NCI-H2196 treated with DMSO at 0.1 percent for 48 hours (cell line): ENCODE data around the gene SLC1A4.
"Not testable (repeated sequence)": the region's sequence is repeated elsewhere in the genome, so short reads cannot be mapped to it uniquely, and the experiment has no call there.

Source experiments
- DNase-seq: peaks from one replicate; lab custom pipeline; 2025; ENCODE audit not compliant: unreplicated experiment; lab: John Stamatoyannopoulos, UW

Gene SLC1A4

DNA sequence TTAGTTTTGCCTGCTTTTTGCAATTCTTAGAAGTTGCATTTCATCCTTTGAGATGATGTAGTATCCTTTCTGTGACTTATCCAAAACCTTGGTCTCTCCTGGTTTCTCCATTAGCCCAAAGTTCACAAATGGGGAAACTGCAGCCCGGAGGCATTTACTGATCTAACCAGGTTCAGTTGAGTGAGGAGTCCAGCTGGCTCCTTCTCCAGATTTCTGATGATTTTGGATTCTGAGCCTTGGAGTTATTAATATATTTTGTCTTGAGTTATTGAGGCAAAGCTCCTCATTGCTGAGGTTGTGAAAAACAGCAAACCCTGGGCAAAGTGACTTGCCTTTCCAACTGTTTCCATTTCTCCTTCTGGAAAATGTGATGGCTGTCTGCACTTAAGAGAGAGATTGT is 1.7 kb downstream of the SLC1A4 start:
- no peak for DNase-seq

DNA sequence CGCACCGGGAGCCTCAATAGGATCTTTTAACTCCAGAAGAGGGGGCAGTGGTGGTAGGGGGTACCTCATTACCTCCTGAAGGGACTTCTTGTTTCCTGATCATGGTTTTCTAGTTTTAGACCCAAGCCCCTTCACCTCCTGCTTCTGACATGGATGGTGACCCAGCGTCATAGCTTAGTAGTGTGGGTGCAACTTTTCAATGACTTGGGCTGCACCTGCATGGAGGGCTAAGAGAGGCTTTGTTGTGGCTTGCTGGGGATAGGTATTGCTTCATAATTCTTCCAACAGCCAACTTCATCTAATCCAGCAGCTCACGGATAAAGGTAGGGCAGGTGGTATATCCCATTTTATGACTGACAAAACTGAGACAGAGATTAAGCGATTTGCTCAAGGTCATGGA is 3.0 kb downstream of the SLC1A4 start:
- DNase-seq: no peak

DNA sequence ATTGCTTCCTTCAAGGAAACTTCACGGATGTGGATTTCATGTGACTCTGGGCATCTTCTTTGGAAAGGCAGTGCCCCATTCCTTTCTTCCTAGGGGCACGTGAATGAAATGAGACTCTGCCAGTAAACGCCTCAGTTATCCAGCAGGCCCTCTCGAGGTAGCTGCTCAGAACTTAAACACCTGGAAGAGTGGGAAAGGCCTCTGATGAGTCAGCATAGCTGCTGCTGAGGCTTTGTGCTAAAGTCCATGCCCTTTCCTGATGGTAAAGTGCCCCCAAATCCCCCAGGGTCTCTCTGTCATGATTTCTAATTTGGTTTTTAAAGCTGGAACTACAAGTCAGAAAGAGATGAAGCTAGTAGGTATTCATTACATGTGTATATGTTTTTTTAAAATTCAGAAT is 3.8 kb downstream of the SLC1A4 start:
- DNase-seq: no peak

DNA sequence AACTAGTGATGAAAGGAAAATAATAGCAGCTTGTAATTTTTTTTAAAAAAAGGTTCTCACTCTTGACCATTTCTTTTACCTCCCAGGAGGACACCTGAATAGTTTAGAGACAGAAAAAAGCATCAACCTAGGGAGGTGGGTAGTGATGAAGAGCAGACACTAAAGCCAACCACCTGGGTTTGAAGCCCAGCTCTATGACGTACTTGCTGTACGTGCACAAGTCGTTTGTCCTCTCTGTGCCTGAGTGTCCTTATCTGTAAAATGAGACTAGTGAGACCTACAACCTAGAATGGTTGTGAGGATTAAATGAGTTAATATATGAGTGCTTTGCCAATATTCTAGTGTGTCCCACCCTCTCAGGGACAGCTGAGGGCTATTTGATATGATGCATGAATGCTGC is 5.8 kb downstream of the SLC1A4 start:
- DNase-seq: no peak

DNA sequence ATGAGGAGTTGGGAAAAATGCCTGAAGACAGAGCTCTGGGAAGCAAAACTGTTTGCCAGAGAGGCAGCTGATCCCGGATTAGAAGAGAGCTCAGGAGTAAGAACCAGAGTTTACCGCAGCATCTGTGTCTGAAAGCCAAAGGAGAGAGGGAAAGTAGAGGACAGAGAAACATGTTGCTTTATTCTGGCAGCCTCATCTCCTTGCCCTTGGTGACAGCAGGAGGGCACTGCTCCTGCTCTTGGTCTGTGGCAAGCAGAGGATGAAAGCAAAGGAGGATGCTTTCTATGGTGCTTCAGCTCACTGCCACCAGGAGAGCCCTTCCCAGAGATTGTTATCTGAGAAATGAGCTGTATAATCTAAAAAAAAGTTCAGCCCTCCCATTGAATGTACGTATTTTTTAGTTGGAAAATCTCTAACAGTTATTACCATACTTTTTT is 7.7 kb downstream of the SLC1A4 start:
- DNase-seq: no peak

DNA sequence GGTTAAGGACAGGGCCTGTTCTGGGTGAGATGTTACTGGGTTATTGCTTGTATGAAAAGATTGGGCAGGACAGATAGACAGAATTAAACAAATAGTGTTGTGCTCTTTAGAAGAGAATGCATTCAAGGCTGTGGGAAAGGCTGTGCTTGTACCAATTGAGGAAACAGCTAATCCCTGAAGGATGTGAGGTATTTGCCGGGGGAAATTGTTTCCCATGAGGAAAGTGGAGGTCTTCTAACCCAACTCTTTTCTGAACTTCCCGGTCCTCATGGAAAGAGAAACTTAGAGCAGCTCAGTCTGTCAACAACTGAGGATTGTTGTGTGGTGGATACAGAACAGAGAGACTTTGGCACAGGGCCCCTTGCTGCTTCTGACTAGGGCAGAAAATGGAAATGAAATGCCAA is 9.5 kb downstream of the SLC1A4 start:
- DNase-seq: no peak

DNA sequence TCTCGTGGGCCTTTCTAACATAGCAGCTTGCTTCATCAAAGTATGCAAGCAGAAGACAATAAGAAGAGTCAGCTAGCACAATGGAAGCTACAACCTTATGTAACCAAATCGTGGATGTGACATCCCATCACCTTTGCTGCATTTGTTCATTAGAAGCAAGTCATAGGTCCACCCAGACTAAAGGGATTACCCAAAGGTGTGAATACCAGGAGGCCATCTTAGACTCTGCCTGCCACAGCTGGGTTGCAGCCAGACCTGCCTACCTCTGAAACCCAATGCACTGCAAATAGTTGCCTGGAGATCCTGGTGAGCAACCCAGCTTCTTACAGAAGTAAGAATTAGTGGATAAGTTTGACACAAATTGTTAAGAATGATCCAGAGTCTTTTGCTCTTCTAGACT is 10.6 kb downstream of the SLC1A4 start:
- DNase-seq: no peak

DNA sequence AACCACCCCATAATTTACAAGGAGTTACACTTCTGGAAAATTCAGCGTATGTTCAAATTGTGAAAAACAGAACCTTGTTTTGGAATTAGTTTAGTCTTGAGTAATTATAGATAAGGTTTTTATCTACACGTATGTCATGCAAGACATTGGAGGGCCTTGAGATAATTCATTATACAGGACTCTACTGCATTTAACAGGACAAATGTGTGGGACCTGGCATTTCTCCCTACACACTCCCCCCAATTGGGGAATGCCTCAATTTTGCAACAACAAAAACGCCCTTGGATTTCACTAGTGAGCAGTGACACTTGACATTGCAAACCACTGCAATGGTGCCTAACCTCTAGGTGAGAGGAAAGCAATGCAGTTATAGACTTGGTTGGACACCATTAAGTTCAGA is 11.4 kb downstream of the SLC1A4 start:
- no peak for DNase-seq

DNA sequence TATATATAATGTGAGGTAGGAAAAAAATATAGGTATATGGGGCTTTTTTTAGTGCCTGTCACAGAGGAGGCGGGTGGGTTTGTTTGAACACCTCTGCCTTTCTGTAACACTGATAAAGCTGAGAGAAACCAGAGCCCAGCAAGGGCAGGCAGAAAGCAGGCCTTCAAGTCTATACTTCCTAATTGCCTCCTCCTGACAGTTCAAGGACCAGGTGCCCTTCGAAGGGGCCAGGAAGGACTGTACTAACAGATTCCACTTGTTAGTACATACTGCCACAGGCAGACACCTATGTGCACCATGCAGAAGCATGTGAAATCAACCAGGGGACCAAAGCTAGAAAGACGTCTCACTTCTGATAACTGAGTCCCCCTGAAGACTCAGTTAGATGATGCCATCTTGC is 13.8 kb downstream of the SLC1A4 start:
- DNase-seq: no peak

DNA sequence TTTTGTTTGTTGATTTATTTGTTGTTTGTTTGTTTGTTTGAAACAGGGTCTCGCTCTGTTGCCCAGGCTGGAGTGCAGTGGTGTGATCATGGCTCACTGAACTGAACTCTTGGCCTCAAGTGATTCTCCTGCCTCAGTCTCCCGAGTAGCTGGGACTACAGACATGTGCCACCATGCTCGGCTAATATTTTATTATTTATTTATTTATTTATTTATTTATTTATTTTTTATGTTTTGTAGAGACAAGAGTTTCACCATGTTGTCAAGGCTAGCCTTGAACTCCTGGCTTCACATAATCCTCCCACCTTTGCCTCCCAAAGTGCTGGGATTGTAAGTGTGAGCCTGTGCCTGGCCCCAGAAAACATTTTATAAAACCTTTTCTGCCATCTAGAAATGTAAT is 15.0 kb downstream of the SLC1A4 start:
- DNase-seq: not testable (repeated sequence)

DNA sequence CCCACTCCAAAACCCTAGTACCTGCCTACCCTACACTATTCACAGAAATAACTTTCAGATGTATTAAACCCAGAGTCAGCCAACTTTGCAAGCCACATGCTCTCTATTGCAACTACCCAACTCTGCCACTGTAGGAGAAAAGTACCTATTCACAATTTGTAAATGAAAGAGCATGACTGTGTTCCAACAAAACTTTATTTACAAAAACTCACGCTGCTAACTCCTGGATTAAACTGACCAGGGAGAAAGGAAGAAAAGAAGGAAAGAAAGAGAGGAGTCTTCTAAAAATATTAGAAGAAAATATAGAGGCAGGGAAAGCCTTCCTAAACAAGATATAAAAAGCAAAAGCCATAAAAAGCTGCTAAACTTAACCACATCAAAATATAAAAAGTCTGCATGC is 24.6 kb downstream of the SLC1A4 start:
- DNase-seq: no peak

DNA sequence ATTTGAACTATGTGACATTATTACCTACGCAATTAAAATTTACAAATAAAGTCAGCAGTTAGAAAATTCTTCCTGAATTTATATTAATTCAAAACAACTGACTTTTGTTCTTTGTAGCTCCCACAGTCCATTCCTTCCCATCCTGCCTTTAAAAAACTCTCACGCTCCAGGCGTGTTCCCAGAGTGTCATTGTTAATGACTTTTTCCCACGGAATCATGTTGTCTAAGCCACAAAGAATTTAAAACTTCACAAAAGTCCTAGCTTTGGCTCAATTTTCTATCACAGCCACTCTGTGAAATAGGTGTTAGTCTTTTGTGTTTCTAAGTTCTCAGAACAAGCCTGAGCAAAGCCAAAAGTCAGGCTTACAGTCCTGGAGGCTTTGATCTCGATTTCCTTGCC is 26.5 kb downstream of the SLC1A4 start:
- no peak for DNase-seq

DNA sequence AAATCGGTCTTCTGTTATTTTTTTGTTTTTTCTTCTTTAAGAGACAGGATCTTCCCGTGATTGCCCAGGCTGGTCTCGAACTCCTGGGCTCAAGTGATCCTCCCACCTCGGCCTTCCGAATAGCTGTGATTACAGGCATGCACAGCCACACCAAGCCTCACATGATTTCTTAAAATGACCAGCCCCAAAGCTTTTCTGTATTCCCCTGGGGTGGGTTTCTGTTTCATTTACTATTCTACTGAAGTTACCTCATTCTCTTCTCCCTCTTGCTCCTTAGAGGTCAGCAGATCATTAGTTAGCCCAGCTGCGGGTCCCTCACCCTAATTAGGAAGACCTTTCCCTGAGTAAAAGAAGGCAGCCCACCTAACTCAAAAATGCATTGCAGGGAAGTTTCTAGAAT is 27.6 kb downstream of the SLC1A4 start:
- no peak for DNase-seq

DNA sequence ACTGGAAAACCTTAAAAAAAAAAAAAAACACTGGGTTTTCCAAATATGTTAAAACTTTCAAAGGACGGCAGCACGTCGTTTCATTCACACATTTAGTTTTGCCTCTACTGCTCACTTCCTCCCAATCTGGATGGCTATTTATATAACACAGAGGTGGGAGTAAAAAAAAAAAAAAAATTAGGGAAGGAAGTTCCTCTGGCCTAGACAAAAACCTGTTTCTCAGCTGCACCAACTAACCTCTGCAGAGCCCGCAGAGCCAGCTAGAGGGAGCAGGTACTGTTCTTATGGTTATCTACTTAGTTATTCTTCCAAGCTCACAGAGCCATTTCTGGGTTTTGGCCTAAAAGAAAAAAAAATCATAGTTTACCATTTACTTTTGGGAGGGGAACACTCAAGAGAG is 28.1 kb downstream of the SLC1A4 start:
- no peak for DNase-seq

DNA sequence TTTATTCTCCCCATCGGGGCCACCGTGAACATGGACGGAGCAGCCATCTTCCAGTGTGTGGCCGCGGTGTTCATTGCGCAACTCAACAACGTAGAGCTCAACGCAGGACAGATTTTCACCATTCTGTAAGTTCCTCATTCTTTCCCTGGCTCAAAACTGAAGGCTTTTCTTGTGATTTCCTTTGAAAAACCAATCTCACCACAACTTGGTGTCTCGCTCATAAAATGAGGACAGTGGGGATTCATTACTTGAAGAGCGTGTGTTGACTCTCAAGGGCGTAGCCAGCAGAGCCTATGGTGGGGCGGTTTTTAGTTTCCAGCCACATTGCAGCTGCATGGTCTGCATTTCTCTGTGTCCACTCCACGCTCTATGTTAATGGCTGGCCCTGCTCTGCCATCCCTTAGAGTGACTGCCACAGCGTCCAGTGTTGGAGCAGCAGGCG is 29.0 kb downstream of the SLC1A4 start:
- no peak for DNase-seq

DNA sequence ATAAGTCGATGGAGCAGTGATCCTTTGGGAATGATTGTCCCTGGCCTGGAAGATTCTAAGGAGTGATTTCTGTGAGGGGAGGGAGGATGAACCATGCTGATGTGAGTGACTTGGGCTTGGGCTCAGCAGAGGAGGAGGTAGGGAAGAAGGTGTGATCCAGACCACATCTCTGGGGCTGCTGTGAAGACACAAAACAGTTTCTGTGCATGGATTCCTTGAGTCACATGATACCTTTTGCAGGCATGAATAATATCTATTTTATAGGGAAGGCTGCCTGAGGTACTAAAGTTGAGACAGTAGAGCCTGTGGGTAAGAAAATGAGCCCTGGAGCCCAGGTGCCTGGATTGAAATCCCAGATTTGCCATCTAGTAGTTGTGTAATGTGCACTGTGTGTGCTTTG is 29.8 kb downstream of the SLC1A4 start:
- DNase-seq: no peak

DNA sequence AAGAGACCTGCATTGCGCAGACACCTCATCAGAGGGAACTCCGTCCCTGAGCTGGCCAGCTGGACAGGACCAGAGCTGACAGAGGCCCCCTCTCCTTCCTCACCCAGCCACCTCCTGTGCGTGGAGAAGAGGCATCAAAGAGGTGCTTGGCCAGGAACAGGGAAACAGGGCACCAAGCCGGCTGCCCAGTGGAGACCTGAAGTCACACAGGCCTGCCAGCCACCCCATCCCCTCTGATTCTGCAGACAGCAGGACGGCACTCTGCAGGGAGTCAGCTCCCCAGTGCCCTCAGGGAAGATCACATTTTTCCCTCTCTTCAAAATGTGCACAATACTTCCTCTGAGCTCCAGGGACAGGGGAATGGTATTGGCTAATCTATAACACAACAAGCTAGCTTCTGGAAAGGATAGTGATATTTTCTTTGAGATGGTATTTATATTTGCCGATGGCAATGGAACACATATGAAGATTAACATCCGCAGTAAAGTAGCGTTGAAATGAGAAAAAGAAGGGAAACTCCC is 30.5 kb downstream of the SLC1A4 start:
- no peak for DNase-seq

DNA sequence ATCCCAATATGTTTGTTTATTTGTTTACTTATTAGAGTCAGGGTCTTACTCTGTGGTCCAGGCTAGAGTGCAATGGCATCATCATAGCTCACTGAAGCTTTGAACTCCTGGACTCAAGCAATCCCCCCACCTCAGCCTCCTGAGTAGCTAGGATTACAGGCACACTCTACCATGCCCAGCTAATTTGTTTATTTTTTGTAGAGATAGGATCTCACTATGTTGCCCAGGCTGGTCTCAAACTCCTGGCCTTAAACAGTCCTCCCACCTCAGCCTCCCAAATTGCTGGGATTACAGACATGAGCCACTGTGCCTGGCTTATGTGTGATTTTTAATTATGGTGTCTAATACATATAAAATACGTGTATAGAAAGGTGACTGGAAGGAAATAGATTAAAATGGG is 31.1 kb downstream of the SLC1A4 start:
- not testable (repeated sequence) for DNase-seq

DNA sequence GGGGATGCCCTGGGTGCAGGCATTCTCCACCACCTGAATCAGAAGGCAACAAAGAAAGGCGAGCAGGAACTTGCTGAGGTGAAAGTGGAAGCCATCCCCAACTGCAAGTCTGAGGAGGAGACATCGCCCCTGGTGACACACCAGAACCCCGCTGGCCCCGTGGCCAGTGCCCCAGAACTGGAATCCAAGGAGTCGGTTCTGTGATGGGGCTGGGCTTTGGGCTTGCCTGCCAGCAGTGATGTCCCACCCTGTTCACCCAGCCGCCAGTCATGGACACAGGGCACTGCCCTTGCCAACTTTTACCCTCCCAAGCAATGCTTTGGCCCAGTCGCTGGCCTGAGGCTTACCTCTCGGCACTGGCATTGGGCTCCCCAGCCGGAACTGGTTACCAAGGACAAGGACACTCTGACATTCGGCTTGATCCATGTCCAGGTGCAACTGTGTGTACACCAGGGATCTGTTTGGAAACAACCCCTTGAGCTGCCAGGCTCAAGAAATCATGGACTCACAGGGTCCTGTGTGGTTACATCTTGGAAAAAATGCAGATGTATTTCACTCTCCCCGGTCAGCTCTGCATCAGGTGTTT is 31.8 kb downstream of the SLC1A4 start:
- DNase-seq: no peak

DNA sequence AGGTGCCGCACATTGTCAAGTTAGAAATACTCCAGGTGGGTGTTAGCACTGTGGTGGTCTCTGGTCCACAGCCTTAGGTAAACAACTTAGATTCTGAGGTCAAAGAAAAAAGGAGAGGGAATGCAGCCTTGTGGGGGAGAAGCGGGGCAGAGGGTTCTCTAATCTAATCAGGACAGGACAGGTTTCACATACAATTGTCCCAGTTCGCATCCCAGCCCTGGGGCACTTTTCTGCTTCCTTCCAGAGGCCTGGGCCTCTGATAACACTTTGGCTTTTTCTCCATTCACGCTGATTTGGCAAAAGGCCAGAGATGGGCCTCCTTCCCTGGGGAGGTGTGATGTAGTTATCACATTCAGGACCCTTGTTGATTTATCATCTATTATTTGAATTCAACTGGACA is 32.5 kb downstream of the SLC1A4 start:
- DNase-seq: no peak

DNA sequence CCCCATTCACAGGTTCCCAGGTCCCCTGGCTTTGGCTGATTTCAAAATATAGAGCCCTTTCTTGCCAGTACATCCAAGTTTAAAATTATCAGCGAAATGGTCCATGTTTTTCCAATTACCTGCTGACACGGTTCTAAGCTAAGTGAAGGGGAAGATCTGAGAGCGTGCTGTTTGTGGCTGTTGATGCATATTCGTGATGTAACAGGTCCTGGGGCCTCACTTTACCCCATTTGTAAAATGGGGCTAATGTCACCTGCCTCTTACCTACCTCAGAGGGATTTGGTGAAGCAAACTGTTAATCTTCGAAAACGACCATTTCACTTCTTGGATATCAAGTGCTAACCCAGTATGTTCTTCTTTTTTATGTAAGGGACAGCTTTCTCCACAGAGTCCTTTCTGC is 33.0 kb downstream of the SLC1A4 start:
- no peak for DNase-seq

DNA sequence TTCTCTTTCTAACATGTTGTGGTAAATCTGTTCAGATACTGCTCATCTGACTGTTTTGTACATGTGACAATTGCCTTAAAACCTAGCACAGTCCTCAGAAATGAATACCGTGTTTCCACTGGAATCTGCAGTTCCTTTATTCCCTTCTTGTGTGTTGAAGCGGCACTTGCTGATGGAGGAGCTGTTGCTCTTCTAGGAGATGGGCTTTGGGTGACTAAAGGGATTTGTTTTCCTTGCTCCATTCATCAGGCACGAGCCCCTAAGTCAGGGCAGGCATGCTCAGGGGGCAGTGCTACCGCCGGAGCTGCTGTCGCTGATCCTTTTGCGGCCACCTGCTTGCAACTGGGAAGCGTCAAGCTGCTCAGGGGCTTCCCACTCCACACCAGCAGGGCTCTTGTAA is 34.5 kb downstream of the SLC1A4 start:
- no peak for DNase-seq

DNA sequence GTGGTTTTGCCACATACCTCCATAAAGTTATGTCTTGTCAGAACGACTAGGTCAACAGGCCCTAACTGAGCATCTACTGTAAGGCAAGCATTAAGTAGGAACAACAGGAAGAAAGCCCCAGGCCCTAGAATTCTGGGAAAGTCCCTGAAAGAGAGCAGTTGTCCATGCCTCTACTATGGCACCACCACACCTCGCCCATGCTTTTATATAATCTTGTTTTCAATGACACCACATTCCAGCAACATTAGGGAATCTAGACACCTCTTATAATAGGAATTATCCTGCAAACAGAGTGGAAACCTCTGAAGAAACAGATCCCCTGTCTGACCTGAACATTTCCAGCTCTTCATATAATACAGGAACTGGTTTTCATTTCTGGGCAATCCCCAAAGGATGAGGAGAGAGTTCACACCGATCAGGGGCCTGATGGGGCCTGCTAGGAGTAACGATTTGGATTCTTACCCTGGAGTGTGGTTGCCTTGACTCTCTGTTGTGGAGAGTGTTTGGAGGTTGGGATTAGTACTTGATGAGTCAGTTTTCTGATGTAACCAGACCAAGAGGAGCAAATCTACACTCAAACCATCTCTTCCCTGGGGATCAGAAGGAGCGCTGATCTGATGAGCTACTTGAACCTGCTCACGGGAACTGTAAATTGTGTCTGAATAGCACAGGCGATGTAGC is 35.1 kb downstream of the SLC1A4 start:
- DNase-seq: no peak
